Activated CD4-positive, CD25-positive, alpha-beta regulatory T cell treated with anti-CD3 and anti-CD28 coated beads, Interleukin-2, amount 50 U/mL, for 24 hours (primary cell): ENCODE results near the gene DDI2.
"Not testable (repeated sequence)": the region's sequence is repeated elsewhere in the genome, so short reads cannot be mapped to it uniquely, and the experiment has no call there.

Experiments used
- ATAC-seq, 2 donors: fragments of 150-1000 bp; cut with Tn5 transposase; one replicate each; pipeline ENCODE4 v1.10.0; 2021; ENCODE audit warnings: mild to moderate bottlenecking in 1 of 2, moderate library complexity in 1 of 2

Gene DDI2

DNA sequence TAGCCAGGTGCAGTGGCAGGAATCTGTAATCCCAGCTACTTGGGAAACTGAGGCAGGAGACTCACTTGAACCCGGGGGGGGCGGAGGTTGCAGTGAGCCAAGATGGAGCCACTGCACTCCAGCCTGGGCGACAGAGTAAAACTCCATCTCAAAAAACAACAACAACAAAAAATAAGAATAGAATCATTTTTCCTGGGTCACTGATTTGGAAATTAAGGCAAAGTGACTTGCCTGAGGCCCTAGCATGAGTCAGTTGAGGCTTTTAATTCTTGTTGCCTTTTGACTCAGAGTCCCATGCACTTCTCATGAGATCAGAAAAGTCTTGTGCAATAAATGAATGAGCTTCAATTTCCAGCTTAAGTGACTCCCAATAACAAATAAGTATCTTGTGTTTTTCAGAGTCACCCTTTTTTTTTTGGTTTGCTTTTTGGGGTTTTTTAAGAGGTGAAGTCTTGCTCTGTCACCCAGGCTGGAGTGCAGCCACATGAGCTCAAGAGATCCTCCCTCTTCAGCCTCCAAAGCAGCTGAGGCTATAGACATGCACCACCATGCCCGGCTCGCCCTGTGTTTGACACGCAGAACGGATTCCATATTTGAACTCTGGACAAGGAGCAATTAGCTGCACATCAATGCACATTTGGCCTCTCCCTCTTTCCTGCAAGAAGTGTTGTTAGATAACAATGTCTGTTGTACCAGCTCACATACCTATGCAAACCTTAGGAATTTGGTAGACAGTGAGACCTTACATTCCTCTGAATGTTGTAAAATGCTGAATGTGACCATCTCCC is 63.5 kb downstream of the DDI2 start:
- ATAC-seq: peak; percentile 57 to 64

DNA sequence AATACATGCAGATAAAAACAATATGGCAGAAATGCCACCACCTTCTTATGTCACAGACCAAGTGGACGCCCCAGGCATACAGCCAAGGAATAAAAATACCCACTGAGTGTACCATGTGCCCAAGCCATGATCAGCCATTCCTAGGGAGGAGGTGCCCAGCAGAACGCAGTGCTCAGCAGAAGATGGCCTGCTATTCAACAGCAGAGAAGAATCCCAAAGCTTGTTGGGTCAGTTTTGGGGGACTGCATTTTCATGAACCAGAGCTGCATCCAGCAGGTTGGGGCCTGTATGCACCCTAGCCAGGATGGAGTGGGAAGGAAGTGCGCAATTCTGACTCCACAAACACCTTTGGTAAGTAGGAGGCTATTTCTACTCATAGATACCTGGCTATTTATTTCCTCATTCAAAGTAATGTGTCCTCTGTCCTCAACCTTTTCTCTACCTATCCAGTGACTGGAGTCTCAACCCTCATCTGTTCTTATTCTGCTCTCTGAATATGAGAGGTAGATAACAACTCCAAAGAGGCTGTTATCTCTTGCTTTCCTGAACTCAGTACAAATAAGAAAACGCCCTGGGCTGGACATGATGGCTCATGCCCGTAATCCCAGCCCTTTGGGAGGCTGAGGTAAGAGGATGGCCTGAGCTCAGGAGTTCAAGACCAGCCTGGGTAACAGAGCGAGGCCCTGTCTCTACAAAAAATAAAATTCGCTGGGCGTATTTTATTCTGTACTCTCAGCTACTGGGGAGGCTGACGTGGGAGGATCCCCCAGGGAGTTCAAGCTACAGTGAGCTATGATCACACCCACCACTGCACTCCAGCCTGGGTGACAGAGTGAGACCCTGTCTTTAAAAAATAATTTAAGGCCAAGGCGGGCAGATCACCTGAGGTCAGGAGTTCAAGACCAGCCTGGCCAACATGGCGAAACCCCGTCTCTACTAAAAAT is 64.4 kb downstream of the DDI2 start:
- ATAC-seq: no peak

DNA sequence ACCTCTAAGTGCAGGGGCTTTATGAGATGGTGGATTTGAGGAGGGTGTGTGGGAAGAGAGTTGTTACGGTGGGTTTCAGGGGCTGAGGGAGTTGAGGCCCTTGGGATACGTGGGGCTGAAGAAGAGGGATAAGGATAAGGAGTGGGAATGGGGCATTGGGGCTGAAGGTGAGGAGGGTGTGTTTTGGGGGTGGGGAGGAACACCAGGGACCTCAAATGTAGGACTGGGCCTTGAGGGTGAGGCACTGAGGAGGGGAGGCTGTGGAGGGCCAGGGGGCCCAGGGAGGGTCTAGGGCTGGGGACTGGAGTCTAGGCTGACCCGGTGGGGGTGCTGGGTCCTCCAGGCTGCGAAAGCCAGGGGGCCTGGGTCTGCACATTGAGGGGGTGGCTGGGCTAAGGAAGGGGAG is 65.7 kb downstream of the DDI2 start:
- ATAC-seq: no peak

DNA sequence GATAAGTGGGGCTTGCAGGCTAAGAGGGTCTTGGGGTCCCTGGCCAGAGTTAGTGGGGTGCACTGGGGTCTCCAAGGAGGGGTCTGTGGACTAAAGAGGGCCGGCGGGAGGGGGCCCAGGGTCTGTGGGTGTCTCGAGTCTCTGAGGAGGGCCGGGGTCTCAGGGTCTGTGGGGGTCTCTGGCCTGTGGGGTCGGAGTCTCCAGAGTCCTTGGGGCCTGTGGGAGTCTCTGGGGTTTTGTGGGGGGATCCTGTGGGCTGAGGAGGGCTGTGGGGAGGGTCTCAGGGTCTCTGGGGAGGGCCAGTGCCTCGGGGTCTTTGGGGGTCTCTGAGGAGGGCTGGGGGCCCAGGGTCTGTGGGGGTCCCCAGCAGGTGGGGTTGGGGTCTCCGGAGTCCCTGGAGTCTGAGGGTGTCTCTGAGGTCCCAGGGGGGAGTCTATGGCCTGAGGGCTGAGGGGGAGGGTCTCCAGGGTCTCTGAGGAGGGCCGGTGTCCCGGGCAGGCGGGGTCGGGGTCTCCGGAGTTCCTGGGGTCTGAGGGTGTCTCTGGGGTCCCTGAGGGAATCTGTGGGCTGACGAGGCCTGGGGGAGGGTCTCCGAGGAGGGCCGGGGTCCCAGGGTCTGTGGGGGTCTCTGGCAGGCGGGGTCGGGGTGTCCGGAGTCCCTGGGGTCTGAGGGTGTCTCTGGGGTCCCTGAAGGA is 66.2 kb downstream of the DDI2 start:
- ATAC-seq: no peak

DNA sequence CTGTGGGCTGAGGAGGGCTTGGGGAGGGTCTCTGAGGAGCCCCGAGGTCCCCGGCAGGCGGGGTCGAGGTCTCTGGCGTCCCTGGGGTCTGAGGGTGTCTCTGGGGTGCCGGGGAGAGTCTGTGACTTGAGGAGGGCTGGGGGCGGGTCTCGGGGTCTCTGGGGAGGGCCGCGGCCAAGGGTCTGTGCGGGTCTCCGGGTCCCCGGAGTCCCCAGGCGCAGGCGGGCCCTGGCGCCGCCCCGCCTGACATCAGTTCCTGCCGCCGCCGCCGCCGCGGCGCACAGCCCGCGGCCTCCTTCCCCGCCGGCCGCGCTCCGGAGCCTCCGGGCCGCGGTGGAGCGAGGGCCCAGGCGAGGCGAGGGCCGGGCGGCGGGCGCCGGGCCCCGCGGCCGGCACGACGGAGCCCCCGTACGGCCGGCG is 66.8 kb downstream of the DDI2 start, which contains the start of gene PLEKHM2:
TSS of gene PLEKHM2 (plus strand) at position 279 of the 420 bp plus-strand sequence. CDS start 239 bp downstream, outside the sequence.
- peak; percentile 80 for ATAC-seq

DNA sequence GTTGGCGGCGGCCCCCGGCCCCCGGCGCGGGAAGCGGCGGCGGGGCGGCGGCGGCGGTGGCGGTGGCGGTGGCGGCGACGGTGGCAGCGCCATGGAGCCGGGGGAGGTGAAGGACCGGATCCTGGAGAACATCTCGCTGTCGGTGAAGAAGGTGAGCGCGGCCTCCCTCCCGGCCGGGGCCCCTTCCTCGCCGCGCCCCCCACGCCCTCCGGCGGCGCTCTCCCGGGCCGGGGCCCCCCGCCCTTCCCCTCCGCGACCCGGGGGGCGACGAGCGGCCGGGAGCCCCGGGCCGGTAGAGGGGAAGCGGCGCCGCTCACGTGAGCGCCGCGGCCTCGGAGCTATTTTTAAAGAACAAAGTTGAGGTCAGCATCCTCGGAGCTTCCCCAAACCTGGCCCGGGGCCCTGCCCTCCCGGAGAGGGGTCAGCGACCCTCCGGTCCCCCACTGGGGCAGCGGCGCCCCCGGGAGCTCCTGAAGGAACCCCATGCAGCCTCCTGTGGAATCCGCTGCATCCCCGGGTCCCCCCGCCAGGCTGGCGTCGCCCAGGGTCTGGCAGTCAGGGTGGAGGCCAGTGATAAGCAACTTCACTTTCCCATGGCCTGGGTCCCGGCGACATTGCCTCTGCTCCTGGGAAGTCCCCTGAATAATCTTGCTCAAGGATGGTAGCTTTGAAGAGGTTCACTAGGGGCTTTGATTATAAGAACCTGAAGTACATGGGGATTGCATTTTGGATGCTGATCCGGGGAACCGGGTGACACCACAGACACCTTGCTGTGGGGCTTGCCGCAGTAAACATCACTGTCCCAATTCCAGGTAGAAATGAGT is 67.4 kb downstream of the DDI2 start:
- ATAC-seq: peak; percentile 23 to 31

DNA sequence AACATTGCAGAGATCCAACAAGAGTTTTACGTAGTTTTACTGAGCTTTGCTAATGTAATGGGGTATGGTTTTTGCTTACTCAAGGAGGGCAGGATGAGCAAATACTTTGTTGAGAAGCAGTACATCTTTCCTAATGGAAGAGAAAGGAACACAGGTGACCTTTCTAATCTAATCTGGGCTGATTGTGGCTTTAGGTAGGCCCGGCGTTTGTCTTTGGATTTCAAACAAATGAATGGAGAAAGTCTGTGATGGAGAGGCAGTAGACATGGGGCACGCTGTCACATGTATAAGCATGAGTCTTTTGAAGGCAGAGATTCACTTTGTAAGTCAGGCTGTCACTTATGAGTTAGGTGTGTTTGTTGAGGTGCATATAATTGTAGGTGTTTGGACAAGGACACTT is 68.6 kb downstream of the DDI2 start:
- ATAC-seq: no peak

DNA sequence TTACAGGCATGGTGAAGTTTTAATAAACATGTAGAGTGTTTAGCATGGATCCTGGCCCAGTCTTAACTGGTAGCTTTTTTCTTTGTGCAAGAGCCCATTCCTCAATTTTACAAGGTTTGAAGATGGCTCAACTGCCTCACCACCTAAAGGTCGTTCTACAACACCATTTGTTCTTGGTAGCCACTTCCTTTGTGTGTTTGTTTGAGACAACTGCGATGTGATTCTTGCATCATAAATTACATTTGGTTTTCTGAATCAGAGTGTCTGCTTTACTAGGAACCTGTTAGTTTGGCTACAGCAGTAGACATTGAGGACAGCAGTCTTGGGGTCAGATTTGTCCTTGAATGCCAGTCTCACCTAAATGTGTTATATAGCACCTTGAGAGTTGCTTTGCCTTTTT is 70.2 kb downstream of the DDI2 start:
- no peak for ATAC-seq

DNA sequence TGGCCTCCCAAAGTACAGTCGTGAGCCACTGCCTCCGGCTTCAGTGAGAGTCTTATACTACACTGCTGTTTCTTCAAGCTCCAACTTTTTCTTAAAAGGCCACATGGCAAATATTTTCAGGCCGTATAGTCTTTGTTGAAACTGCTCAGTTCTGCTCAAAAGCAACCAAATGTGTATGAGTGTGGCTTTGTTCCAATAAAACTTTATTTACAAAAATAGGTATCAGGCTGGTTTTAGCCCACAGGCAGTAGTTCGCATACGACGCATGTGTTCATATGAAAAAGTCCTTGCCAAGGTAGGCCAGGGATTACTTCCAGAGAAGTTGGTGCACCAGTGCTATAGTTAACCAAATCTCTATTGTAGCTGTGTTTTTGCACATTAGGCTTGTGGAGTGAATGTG is 73.1 kb downstream of the DDI2 start:
- ATAC-seq: no peak

DNA sequence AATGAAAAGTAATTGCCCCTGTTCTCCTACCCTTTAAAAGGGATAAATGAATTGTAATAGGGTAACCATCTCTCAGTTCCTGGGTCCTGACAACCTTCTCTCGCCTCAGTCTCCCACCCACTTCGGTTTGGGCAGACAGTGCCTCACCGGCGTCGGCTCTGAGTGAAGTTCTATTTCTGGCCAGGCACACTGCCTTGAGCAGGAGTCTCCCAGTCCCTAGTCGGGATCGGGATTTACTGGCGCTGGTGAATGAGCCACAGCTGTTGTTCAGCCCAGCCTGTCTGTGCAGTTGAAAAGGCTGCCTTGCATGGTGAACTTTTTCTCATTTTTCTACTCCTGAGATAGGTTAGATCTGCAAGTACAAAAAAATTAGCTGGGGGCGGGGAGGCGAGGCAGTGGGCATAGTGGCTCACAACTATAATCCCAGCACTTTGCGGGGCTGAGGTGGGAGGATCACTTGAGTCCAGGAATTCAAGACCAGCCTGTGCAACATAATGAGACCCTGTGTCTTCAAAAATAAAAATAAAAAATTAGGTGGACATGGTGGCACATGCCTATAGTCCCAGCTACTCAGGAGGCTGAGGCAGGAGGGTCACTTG is 74.3 kb downstream of the DDI2 start:
- ATAC-seq: no peak

DNA sequence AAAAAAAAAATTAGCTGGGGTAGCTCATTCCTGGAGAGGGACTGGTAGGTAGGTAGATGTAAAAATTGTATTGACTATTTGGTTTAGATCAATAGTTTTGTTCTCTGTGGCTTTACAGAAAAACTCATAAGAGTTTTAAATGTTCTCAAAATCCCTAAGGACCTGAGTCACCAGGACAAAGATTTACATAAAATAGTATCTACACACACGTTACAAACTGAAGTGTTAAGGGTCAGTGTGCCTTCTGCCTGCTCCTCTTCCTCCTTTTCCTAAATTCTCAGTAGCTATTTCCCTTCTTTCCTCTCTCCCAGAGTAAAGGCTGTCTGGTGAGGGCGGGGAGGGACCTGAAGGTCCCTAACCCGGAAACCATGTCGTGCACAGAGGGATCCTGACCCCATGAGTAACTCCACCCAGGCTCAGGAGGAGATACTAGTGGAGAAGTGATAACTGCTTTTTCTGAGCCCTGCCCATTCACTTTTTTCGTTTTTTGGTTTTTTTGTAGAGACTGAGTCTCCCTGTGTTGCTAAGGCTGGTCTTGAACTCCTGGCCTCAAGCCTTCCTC is 74.9 kb downstream of the DDI2 start:
- ATAC-seq: no peak

DNA sequence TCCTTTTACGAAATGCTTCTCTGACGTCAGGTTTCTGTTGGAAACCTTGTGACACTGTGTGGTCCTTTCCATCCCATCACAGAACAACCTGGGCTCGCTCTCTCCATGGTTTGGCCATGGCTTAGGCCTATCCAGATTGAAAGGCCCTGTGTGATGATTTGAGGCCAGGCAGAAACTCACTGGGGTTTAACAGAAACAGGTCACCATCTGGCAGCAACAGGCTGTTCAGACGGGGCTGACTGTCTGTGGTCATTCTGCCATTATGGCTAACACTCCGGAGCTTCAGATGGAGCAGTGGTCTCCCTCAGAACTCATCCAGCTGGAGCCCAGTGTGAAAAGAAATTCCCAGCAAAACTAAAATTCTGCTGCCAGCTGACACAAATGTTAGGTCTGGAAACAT is 76.1 kb downstream of the DDI2 start:
- no peak for ATAC-seq

DNA sequence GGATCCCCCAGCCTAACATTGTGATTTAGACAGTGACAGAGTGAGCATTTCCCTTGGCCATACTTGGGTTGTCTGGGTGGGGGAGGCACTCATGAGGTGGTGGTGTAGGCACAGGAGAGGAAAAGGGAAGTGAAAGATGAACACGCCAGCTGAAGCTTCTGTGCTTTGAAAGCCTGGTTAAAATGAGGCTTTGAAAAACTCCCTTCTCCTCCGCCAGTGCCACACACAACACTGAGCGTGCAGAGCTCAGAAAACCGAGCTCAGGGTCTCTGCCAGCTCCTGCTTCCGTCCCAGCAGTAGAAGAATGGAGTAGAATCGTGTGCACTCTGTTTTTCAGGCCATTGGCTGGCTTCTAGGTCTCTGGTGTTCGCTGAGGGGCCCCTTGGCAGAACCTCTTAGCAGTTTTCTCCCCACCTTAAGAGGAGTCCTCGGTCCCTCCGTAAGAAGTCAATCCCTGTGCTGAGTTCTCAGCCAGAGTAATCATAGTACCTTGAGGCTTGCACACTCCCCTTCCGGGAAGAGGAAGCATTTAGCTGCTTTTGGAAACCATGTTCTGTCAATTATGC is 79.8 kb downstream of the DDI2 start:
- peak; percentile 88 to 89 for ATAC-seq

DNA sequence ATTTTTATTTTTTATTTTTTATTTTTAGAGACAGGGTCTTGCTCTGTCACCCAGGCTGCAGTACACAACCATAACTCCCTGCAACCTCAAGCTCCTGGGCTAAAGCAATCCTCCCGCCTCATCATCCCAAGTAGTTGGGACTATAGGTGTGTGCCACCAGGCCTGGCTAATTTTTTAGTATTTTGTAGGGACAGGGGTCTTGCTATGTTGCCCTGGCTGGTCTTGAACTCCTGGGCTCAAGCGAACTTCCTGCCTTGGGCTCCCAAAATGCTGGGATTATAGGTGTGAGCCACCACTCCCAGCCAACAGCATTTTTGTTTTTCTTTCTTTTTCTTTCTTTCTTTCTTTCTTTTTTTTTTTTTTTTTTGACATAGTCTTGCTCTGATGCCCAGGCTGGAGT is 80.9 kb downstream of the DDI2 start:
- no peak for ATAC-seq

DNA sequence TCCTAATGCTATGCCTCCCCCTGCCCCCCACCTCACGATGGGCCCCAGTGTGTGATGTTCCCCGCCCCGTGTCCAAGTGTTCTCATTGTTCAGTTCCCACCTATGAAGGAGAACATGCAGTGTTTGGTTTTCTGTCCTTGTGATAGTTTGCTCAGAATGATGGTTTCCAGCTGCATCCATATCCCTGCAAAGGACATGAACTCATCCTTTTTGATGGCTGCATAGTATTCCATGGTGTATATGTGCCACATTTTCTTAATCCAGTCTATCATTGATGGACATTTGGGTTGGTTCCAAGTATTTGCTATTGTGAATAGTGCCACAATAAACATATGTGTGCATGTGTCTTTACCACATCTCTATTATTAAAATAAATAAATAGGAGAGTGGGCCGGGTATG is 82.1 kb downstream of the DDI2 start:
- ATAC-seq: not testable (repeated sequence)

DNA sequence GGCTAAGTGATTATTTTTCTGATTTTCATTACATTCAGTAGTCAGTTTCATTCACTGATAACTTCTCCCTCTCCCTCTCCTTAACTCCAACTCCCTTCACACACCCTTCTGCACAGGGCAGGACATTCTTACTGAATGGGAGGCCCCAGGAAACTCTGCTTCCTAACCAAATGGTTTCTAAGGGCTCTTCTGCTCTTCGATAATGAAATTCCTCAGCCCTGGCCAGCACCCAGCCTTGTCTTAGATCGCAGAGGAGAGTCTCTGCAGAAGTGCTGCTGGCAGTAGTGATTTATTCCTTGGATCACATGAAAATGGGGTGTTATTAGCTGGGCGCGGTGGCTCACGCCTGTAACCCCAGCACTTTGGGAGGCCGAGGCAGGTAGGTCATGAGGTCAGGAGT is 83.2 kb downstream of the DDI2 start:
- ATAC-seq: no peak

DNA sequence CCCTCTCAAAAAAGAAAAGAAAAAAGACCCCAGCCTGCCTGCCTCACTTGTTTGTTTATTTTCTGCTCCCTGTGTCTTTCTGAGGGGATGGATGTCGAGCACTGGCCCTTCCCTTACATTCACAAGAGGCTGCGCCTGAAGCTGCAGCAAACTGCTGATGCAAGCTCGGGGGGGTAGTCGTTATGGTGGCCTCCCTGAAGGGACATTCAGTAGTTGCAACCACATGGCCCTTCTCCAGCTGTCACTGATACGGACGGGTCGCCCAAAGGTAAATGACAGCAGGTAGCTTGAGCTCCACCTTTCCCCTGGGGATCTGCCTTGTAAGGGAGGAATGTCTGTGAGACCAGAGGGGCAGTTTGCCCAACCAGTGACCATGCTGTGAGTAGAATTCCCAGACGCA is 84.5 kb downstream of the DDI2 start:
- no peak for ATAC-seq

DNA sequence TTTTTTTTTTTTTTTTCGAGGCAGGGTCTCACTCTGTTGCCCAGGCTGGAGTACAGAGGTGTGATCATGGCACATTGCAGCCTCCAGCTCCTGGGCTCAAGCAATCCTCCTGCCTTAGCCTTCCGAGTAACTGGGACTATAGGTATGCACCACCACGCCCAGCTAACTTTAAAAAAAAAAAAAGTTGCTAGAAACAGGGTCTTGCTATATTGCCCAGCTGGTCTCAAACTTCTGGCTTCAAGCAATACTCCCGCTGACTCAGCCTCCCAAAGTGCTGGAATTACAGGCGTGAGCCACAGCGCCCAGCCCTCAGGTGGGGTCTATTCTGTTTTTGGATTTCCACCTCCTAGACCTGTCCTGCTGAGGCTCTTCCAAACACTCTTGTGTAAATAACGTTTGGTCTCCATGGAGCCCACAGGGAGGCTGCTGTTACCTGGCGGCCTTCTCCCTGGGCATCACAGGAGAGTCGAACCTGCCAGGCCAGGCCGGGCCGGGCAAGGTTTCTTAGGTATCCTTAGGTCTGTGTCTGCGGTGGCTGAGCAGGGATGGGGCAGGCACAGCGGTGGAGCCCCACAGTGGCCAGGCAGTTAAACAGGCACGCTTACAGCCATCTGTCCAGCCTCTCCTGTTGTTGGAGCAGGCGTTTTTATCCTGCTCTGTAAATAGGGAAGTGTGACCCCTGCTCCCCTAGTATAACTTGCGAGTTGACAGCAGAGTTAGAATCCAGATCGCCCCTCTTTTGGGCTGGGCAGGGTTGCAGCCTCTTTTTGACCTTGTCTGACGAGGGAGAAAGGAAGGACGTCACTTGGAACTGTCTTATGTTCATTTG is 85.7 kb downstream of the DDI2 start:
- ATAC-seq: no peak

DNA sequence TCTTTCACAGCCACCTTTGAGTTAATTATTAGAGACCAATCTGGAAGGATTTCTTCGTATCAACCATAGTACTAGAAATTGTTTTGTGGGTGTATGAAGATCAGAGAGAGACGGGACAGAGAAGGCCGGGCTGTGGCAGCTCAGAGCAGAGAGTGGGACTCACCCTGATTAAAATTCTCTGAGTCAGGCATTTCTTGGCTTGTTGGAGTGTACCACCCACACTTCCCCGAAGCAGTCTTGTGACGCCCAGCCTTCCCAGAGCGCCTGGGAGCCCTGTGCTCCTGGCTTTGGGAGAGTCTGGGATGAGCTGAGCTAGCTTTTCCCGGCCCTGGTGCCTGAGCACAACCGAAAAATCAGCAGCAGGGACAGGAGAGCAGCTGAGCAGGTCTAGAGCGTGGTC is 86.3 kb downstream of the DDI2 start:
- ATAC-seq: no peak

DNA sequence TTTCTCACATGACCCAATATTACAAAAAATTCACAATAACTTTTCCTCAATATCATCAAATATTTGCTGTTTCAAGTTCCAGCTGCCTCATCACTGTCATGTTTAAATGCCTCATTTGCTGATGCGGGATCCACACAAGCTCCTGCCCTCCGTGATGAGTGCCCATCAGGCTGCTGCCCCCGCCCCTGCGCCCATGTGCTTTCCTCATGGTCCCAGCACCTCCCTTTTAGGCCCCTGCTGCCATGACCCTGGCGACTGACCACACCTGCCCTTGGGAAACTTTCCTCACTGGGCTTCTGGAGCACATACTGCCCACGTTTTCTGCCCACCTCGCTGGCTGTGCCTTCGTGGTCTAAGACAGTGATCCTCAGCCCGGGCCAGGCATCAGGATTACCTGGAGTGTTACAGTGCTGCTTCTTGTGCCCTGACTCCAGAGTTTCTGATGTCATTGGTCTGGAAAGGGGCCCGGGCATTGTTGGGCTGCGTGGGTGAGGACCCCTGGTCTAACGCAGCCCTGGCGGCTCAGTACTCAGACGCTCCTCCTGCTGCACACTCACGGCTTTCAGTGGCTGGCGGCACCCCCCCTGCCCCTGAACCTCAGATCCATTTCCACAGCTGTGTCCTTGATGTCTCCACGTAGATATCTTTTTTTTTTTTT is 87.4 kb downstream of the DDI2 start:
- ATAC-seq: no peak
